Measurements from ENCODE around the gene YKT6.

The YKT6 gene

GRCh38 chr7:44263326-44264082 is 62.7 kb downstream of the YKT6 start:
- DNase-seq: no peak

Measured in NCI-H526 (cell line).